Thoracic aorta (tissue), 2 donors: ENCODE results near the gene STARD7. TPM values are rescaled to one million over a fixed set of nuclear protein-coding genes. Genes with fewer than 3 reads are reported as not detected.
A peak's percentile ranks its signal among the peaks of the same experiment; 100 is the strongest.
"Not testable (repeated sequence)": the region's sequence is repeated elsewhere in the genome, so short reads cannot be mapped to it uniquely, and the experiment has no call there.

Experiments used
- ATAC-seq: fragments of 150-250 bp; one replicate; pipeline ENCODE4 v1.8.0; 2017; ENCODE audit warnings: low read depth; ENCODE audit not compliant: insufficient number of reproducible peaks, low FRiP score
- DNase-seq: peaks from one replicate; pipeline ENCODE4 v3.0.0-alpha.2; 2020; ENCODE audit warnings: low spot score
- H3K27ac ChIP-seq, 2 donors: fragments of 200-600 bp; sonication (generic); 1 replicate in 1 of 2; 2 replicates in 1 of 2; pipeline ENCODE4 v1.5.1; 2016; ENCODE audit warnings: mild to moderate bottlenecking in 2 of 2, moderate library complexity in 2 of 2
- H3K27me3 ChIP-seq: fragments of 200-600 bp; sonication (generic); replicated peaks from 2 replicates; pipeline ENCODE4 v1.6.0; 2016; ENCODE audit warnings: mild to moderate bottlenecking; ENCODE audit not compliant: insufficient read depth
- H3K36me3 ChIP-seq: fragments of 200-600 bp; sonication (generic); one replicate; pipeline ENCODE4 v1.5.1; 2016
- H3K4me1 ChIP-seq, 2 donors: fragments of 200-600 bp; sonication (generic); 1 replicate in 1 of 2; 2 replicates in 1 of 2; pipeline versions ENCODE4 v1.5.1 to v1.6.0; 2016; ENCODE audit warnings: low read depth in 2 of 2, mild to moderate bottlenecking in 1 of 2; ENCODE audit not compliant: control insufficient read depth in 1 of 2
- H3K4me3 ChIP-seq: fragments of 200-600 bp; sonication (generic); 2 replicates; pipeline ENCODE4 v1.5.1; 2016; ENCODE audit warnings: mild to moderate bottlenecking
- H3K9me3 ChIP-seq: fragments of 200-600 bp; sonication (generic); 2 replicates; pipeline ENCODE4 v1.5.1; 2016
- CTCF ChIP-seq: fragments of 200-600 bp; sonication (generic); IDR thresholded peaks from one replicate; pipeline ENCODE4 v1.5.1; 2019; ENCODE audit warnings: antibody characterized with exemption
- total RNA-seq, 2 donors: library from RNA; depleted of rRNA; stranded (reverse); fragments of >200 nt; gene quantifications; one replicate each; pipeline versions ENCODE4 v1.1.0 to v1.2.3, GENCODE V29; 2016

STARD7 gene
- 100 to 1,000 TPM in 1 of 2 donors, 10 to 100 TPM in 1; 68.1 to 135 TPM for total RNA-seq

GRCh38 chr2:96208143-96209010 is at the start of gene STARD7:
STARD7 (minus strand) TSS chr2:96208827; CDS start chr2:96208434, 393 bp downstream.
- DNase-seq: peak; percentile 92
- peaks cover 44 to 52% of the 10 kb centered on the region in 2 donors for H3K4me1 ChIP-seq
- ATAC-seq: peak; percentile 82

GRCh38 chr2:96257744-96258143 is 49.1 kb upstream of the STARD7 start:
- not testable (repeated sequence) for H3K4me3 ChIP-seq, H3K9me3 ChIP-seq, DNase-seq, H3K27me3 ChIP-seq, ATAC-seq
- peaks cover 36% of the 10 kb centered on the region for H3K36me3 ChIP-seq
- peaks cover 45 to 57% of the 10 kb centered on the region in 2 donors for H3K4me1 ChIP-seq
- peak overlapping the region; percentile 87 to 89 for H3K27ac ChIP-seq

More at GRCh38 chr2:96208143-96209010, at the start of gene STARD7:
- H3K9me3 ChIP-seq: no peaks in the 10 kb centered on the region
- H3K36me3 ChIP-seq: no peaks in the 10 kb centered on the region
- peak within 1 kb of the TSS; percentile 94 for H3K4me3 ChIP-seq
- no peaks in the 10 kb centered on the region for H3K27me3 ChIP-seq
- H3K27ac ChIP-seq: peak within 1 kb of the TSS; percentile 92
- no peak for TF ChIP-seq CTCF

- Histone ChIP-seq H3K9me3 (no peaks in the 10 kb centered on the region), H3K4me3 (no peak overlapping the region), H3K27me3 (no peaks in the 10 kb centered on the region), H3K27ac (peak overlapping the region; percentile 87 to 89), H3K36me3 (peaks cover 39% of the 10 kb centered on the region), H3K4me1 (peaks cover 45 to 52% of the 10 kb centered on the region in 2 donors)
- no peak for TF ChIP-seq CTCF
- DNase-seq (no peak), ATAC-seq (no peak)
Observed at GRCh38 chr2:96256611-96257113, 48.0 kb upstream of the STARD7 start.

- Histone ChIP-seq H3K36me3 (peaks cover 39% of the 10 kb centered on the region), H3K27ac (peak overlapping the region in 1 of 2 donors; percentile 2), H3K4me1 (peaks cover 38 to 52% of the 10 kb centered on the region in 2 donors), H3K4me3 (no peak overlapping the region), H3K9me3 (no peaks in the 10 kb centered on the region), H3K27me3 (no peaks in the 10 kb centered on the region)
- ATAC-seq (no peak), DNase-seq (no peak)
- no peak for TF ChIP-seq CTCF
Observed at GRCh38 chr2:96254571-96254970, 45.9 kb upstream of the STARD7 start.

DNA sequence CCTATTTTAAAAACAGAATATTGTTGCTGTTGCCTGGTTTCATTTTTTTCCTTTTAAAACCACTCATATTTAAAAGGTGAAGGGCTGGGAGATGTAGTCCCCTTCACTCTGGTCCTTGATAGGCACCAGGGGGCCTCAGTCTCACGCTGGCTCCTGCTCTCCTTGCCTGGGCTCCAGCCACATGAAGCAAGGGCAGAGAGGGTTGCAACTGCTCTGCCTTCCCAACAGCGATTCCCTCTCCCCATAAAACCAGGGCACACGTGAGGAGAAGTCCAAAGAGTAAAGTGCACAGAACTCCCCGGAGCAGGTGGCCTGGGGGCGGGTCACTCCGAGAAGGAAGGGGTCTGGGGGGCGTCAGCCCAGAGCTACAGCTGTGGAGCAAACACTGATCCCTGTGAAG is 44.4 kb upstream of the STARD7 start:
- H3K4me1 ChIP-seq: peaks cover 22 to 38% of the 10 kb centered on the region in 2 donors
- no peak overlapping the region for H3K4me3 ChIP-seq
- TF ChIP-seq CTCF: no peak
- ATAC-seq: no peak
- H3K27me3 ChIP-seq: no peaks in the 10 kb centered on the region
- peaks cover 39% of the 10 kb centered on the region for H3K36me3 ChIP-seq
- DNase-seq: no peak
- H3K27ac ChIP-seq: no peak overlapping the region
- no peaks in the 10 kb centered on the region for H3K9me3 ChIP-seq
